Lower leg skin (tissue), 4 donors: ENCODE measurements around the gene CCDC167. TPM values are rescaled to one million over a fixed set of nuclear protein-coding genes. Genes with fewer than 3 reads are reported as not detected.
A peak's percentile ranks its signal among the peaks of the same experiment; 100 is the strongest.

Experiments
- DNase-seq, 2 donors: peaks; one replicate each; pipeline ENCODE4 v3.0.0-alpha.2; 2019; ENCODE audit warnings: low spot score in 2 of 2
- H3K4me3 ChIP-seq: fragments of 200-600 bp; sonication (generic); 2 replicates; pipeline ENCODE4 v1.5.1; 2017; ENCODE audit warnings: mild to moderate bottlenecking, low read depth; ENCODE audit not compliant: poor library complexity, severe bottlenecking
- POLR2A ChIP-seq, 2 donors: fragments of 450-650 bp; IDR thresholded peaks; one replicate each; pipeline ENCODE4 v1.6.1; 2016 to 2017; ENCODE audit warnings: antibody characterized with exemption in 2 of 2, mild to moderate bottlenecking in 1 of 2, moderate library complexity in 1 of 2
- WGBS, 2 donors: methylation state at CpG; one replicate each; pipeline ENCODE4 v1.1.5; 2018; 5-methylcytosine and 5-hydroxymethylcytosine counted together
- intact Hi-C: fragments of 100-400 bp; cut with DNase I; formaldehyde crosslinking; loops from one replicate; pipeline ENCODE4 v1.15.0; 2023; ENCODE audit warnings: low total_unique reads
- total RNA-seq, 4 donors: library from RNA; depleted of rRNA; stranded (reverse); fragments of >200 nt; gene quantifications; one replicate each; pipeline ENCODE4 v1.1.0, GENCODE V29; 2016
- TF ChIP-seq, protein P1 (sequence below), 3 donors: fragments of 450-650 bp; IDR thresholded peaks; one replicate each; pipeline ENCODE4 v1.5.1; 2016; ENCODE audit warnings: antibody characterized with exemption in 3 of 3, mild to moderate bottlenecking in 3 of 3, moderate library complexity in 2 of 3

The CCDC167 gene
- total RNA-seq, 4 donors from 2014 or later = 11.8 to 21.8 (median 14.5) TPM

DNA sequence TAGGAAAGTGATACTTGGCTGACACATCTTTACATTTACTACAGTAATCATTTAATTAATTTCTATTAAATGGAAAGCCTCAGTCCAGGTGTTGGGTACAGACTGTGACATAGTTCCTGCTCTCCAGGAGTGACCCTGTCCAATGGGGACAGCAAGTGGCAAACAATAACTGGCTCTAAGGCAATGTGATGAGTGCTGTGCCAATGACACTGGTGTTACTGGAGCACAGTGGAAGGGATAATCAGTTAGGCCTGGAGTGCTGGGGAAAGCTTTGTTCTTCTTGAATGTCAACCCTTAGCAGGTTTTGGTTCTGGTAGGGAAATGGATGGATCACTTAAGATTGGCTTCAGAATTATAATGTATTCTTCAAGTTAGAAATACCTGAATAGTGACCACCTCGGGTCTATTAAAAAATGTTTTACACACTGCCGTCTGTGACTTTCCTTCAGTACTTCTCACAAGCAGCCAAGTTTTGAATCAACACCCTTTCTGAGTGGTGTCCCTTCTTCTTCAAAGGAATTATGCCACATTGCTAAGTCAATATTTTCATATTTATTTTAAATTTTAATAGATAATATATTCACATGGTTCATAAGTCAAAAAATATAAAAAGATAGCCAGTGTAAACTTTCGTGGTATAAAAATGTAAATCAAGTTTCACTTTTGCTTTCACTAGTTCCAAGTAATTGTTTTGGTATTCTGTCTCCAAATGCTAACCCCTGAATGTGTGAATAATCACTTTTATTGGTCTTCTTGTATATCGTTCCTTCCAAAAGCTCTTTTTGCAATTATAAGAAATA lies 57.1 kb downstream of the CCDC167 start:
- TF ChIP-seq, protein P1, sequence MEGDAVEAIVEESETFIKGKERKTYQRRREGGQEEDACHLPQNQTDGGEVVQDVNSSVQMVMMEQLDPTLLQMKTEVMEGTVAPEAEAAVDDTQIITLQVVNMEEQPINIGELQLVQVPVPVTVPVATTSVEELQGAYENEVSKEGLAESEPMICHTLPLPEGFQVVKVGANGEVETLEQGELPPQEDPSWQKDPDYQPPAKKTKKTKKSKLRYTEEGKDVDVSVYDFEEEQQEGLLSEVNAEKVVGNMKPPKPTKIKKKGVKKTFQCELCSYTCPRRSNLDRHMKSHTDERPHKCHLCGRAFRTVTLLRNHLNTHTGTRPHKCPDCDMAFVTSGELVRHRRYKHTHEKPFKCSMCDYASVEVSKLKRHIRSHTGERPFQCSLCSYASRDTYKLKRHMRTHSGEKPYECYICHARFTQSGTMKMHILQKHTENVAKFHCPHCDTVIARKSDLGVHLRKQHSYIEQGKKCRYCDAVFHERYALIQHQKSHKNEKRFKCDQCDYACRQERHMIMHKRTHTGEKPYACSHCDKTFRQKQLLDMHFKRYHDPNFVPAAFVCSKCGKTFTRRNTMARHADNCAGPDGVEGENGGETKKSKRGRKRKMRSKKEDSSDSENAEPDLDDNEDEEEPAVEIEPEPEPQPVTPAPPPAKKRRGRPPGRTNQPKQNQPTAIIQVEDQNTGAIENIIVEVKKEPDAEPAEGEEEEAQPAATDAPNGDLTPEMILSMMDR (IDR thresholded peaks at IDR 0.05) = no peak
- TF ChIP-seq POLR2A (IDR thresholded peaks at IDR 0.05) = no peak
- WGBS, 2 donors = 26 to 40% methylated on average over 4 of the region's 4 CpGs
- DNase-seq = peak in 1 of 2 donors; percentile 26
- H3K4me3 ChIP-seq = no peak overlapping the region
- intact Hi-C loops = no loop called here

DNA sequence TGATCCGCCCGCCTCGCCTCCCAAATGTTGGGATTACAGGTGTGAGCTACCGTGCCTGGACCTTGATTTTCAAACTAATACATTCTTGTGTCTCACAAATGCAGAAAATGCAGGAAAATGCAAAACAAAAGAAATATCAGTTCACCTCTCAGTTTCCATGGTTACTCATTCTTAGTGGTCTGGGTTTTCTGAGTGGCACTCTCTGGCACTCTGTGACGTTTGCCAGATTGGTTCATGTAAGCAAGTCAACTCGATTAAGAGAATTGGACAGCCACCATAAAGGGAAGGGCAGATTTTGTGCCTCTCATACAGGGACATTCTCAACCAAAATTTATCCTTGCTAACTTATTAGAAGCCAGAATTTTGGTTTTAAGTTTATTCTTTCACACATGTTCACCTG lies 58.0 kb downstream of the CCDC167 start:
- 83 to 85% methylated on average over 6 of the region's 6 CpGs for WGBS, 2 donors
- no peak overlapping the region for H3K4me3 ChIP-seq
- TF ChIP-seq, protein P1 (IDR thresholded peaks at IDR 0.05) = no peak
- TF ChIP-seq POLR2A (IDR thresholded peaks at IDR 0.05) = no peak
- intact Hi-C loops = no loop called here
- no peak for DNase-seq

DNA sequence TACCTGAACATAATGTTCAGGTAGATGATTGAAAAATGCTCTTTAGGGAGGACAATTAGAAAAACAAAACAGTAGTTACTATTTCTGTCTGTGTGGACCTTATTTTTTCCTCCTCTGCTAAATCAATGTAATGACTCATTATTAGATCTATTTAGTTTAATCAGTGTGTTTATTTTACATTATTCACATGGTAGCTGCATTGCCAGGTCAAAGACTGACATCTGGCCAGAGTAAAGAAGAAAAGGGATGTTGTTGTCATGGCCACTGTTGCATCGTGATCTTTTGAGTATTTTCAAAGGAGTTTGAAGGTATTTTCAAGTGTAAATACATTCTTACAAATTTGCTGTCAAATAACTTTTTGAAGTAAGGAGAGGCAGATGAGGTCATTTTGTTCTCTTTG lies 60.8 kb downstream of the CCDC167 start:
- TF ChIP-seq, protein P1 (IDR thresholded peaks at IDR 0.05) = no peak
- no peak for TF ChIP-seq POLR2A (IDR thresholded peaks at IDR 0.05)
- H3K4me3 ChIP-seq = no peak overlapping the region
- 75 to 78% methylated on average over 1 of the region's 1 CpG for WGBS, 2 donors
- no peak for DNase-seq
- intact Hi-C loops = no loop called here

DNA sequence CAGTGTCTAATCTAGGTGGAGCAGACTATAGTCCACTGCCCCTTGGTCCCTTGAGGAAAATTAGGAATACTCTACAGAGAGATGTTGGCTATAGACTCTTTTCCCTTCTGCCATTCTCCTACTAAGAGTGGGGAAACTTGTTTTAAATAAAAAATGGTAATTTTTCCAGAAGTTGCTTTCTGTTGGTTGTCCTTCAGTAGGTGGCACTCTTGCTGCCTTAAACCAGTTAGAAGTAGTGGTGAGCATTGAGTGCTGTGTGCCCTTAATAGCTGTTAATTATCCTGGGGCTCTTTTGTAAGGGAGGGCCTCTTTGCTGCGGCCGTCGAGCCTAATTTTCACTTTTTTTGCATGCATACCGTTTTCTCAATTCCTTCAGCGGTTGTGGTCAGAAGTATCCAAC lies 63.9 kb downstream of the CCDC167 start:
- H3K4me3 ChIP-seq = no peak overlapping the region
- peak in 1 of 2 donors; percentile 26 for DNase-seq
- TF ChIP-seq, protein P1 (IDR thresholded peaks at IDR 0.05) = no peak
- TF ChIP-seq POLR2A (IDR thresholded peaks at IDR 0.05) = no peak
- WGBS, 2 donors = 81 to 89% methylated on average over 5 of the region's 5 CpGs
- intact Hi-C loops = no loop called here

DNA sequence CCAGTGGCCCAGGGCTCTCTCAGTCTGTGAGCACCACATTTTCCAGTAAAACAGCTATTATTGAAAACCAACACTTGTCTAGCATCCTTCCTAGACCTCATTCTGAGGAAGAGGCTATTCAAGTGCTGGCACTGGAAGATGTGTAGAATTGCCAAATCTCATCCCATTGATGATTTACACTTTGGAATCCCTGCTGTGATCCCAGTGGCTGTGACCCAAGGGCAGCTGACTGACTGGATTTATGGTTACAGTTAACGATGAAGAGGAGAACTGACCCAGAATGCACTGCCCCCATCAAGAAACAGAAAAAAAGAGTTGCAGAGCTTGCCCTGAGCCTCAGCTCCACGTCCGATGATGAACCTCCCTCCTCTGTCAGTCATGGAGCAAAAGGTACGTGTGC lies 64.3 kb downstream of the CCDC167 start:
- 62 to 78% methylated on average over 4 of the region's 4 CpGs for WGBS, 2 donors
- DNase-seq = peak in 1 of 2 donors; percentile 25
- no peak for TF ChIP-seq POLR2A (IDR thresholded peaks at IDR 0.05)
- H3K4me3 ChIP-seq = no peak overlapping the region
- intact Hi-C loops = no loop called here

DNA sequence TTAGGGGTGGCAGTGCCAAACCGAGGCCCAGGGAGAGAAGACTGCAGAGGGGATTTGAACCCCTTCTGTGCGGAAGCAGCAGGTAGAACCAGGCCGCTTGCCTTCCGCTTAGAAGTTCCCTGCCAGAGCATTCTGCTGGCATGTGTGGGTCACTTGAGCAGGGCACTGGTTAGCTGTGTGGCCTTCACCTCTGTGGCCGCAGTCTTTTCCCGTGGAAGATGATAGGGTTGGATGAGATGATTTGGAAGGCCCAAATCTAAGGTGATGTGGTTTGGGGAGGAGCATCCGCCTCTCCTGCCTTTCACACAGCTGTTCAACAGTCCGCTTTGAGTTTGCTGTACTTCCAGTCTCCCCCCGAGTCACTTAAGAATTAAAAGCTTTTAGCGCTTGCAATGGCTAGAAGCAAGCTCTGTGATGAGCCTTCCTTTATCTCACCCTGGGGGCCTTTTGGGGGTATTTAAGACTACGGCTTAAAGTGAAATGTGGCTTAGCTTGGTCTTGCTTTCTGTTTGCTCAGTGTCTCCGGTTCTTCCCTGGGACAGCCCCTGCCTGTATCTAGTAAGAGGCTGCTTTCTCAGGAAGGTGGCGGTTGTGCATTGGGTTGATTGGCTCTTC lies 65.9 kb downstream of the CCDC167 start:
- intact Hi-C loops = no loop called here
- TF ChIP-seq, protein P1 (IDR thresholded peaks at IDR 0.05) = no peak
- no peak for TF ChIP-seq POLR2A (IDR thresholded peaks at IDR 0.05)
- DNase-seq = peak in 1 of 2 donors; percentile 86
- 5 to 7% methylated on average over 11 to 13 of the region's 13 CpGs for WGBS, 2 donors
- peak overlapping the region; percentile 82 for H3K4me3 ChIP-seq
